ENCODE measurements around the gene CSH1.
"Not testable (repeated sequence)": the region's sequence is repeated elsewhere in the genome, so short reads cannot be mapped to it uniquely, and the experiment has no call there.

CSH1 gene

GRCh38 chr17:63903787-63904201 is 7.4 kb upstream of the CSH1 start:
- not testable (repeated sequence) for DNase-seq (ENCODE audit: low spot score)

GRCh38 chr17:63901971-63902370 is 5.6 kb upstream of the CSH1 start:
- not testable (repeated sequence) for DNase-seq (ENCODE audit: low spot score)

GRCh38 chr17:63898899-63899798 is 2.8 kb upstream of the CSH1 start:
- DNase-seq (ENCODE audit: low spot score) = not testable (repeated sequence)

GRCh38 chr17:63894821-63895220 is 1.6 kb downstream of the CSH1 start:
- DNase-seq (ENCODE audit: low spot score) = not testable (repeated sequence)

GRCh38 chr17:63894021-63894420 is 2.4 kb downstream of the CSH1 start:
- DNase-seq (ENCODE audit: low spot score) = not testable (repeated sequence)

GRCh38 chr17:63892316-63893037 is 3.9 kb downstream of the CSH1 start:
- DNase-seq (ENCODE audit: low spot score) = not testable (repeated sequence)

- DNase-seq (ENCODE audit: low spot score) = not testable (repeated sequence)
Measured at GRCh38 chr17:63889026-63889848, 7.1 kb downstream of the CSH1 start.

GRCh38 chr17:63885119-63885518 is 11.3 kb downstream of the CSH1 start:
- not testable (repeated sequence) for DNase-seq (ENCODE audit: low spot score)

GRCh38 chr17:63882626-63883126 is 13.7 kb downstream of the CSH1 start:
- DNase-seq (ENCODE audit: low spot score) = not testable (repeated sequence)

- peak; percentile 78 for DNase-seq (ENCODE audit: low spot score)
Measured at GRCh38 chr17:63881935-63882601, 14.3 kb downstream of the CSH1 start, which contains the start of gene GH2. Gene GH2 (minus strand): TSS chr17:63881944. CDS start chr17:63881801, 143 bp downstream.

GRCh38 chr17:63881337-63881736 is 15.0 kb downstream of the CSH1 start:
- DNase-seq (ENCODE audit: low spot score) = not testable (repeated sequence)

- DNase-seq (ENCODE audit: low spot score) = no peak
Measured at GRCh38 chr17:63880706-63881105, 15.7 kb downstream of the CSH1 start.

GRCh38 chr17:63878413-63878812 is 18.0 kb downstream of the CSH1 start:
- not testable (repeated sequence) for DNase-seq (ENCODE audit: low spot score)

GRCh38 chr17:63874693-63875092 is 21.7 kb downstream of the CSH1 start:
- DNase-seq (ENCODE audit: low spot score) = not testable (repeated sequence)

- not testable (repeated sequence) for DNase-seq (ENCODE audit: low spot score)
Measured at GRCh38 chr17:63874061-63874626, 22.2 kb downstream of the CSH1 start.

GRCh38 chr17:63873577-63873976 is 22.8 kb downstream of the CSH1 start, which contains the start of gene CSH2:
Gene CSH2 (minus strand): TSS chr17:63873677. CDS start chr17:63873614, 63 bp downstream.
- DNase-seq (ENCODE audit: low spot score) = not testable (repeated sequence)

GRCh38 chr17:63871646-63872365 is 24.6 kb downstream of the CSH1 start:
- not testable (repeated sequence) for DNase-seq (ENCODE audit: low spot score)

- not testable (repeated sequence) for DNase-seq (ENCODE audit: low spot score)
Measured at GRCh38 chr17:63870292-63870665, 26.1 kb downstream of the CSH1 start.

- DNase-seq (ENCODE audit: low spot score) = not testable (repeated sequence)
Measured at GRCh38 chr17:63869491-63870291, 26.7 kb downstream of the CSH1 start.
